NCI-H748 treated with DMSO at 0.1 percent for 48 hours (cell line): ENCODE measurements around the gene GSTO1.

Source experiments
- DNase-seq: peaks from one replicate; lab custom pipeline; 2025; lab: John Stamatoyannopoulos, UW

The GSTO1 gene

GRCh38 chr10:104276192-104276591, 21.5 kb downstream of the GSTO1 start:
- DNase-seq: no peak

- DNase-seq: peak; percentile 48
These were observed 23.1 kb downstream of the GSTO1 start for GRCh38 chr10:104277785-104278184.

GRCh38 chr10:104279550-104280259, 25.0 kb downstream of the GSTO1 start:
- DNase-seq: no peak

- peak; percentile 52 for DNase-seq
These were observed 27.0 kb downstream of the GSTO1 start for GRCh38 chr10:104281694-104282093.

- DNase-seq: no peak
These were observed 30.2 kb downstream of the GSTO1 start for GRCh38 chr10:104284846-104285245.

GRCh38 chr10:104286939-104287338, 32.2 kb downstream of the GSTO1 start:
- DNase-seq: no peak

GRCh38 chr10:104288355-104288754, 33.7 kb downstream of the GSTO1 start:
- DNase-seq: no peak

- peak; percentile 66 for DNase-seq
These were observed 36.8 kb downstream of the GSTO1 start for GRCh38 chr10:104291439-104291951.

- DNase-seq: no peak
These were observed 38.3 kb downstream of the GSTO1 start for GRCh38 chr10:104293011-104293410.

GRCh38 chr10:104293781-104294321, 39.2 kb downstream of the GSTO1 start:
- no peak for DNase-seq

- no peak for DNase-seq
These were observed 42.2 kb downstream of the GSTO1 start for GRCh38 chr10:104296687-104297436.

GRCh38 chr10:104297697-104298660, 43.3 kb downstream of the GSTO1 start:
- DNase-seq: no peak

GRCh38 chr10:104299031-104299904, 44.6 kb downstream of the GSTO1 start:
- no peak for DNase-seq

GRCh38 chr10:104300002-104300735, 45.5 kb downstream of the GSTO1 start:
- DNase-seq: no peak

GRCh38 chr10:104300736-104301292, 46.1 kb downstream of the GSTO1 start:
- DNase-seq: peak; percentile 57

GRCh38 chr10:104301907-104302690, 47.4 kb downstream of the GSTO1 start:
- no peak for DNase-seq

GRCh38 chr10:104303594-104304355, 49.1 kb downstream of the GSTO1 start:
- no peak for DNase-seq

GRCh38 chr10:104304356-104304745, 49.7 kb downstream of the GSTO1 start:
- DNase-seq: no peak
